ENCODE data around the gene CUEDC2.
A peak's percentile ranks its signal among the peaks of the same experiment; 100 is the strongest.

The CUEDC2 gene

DNA sequence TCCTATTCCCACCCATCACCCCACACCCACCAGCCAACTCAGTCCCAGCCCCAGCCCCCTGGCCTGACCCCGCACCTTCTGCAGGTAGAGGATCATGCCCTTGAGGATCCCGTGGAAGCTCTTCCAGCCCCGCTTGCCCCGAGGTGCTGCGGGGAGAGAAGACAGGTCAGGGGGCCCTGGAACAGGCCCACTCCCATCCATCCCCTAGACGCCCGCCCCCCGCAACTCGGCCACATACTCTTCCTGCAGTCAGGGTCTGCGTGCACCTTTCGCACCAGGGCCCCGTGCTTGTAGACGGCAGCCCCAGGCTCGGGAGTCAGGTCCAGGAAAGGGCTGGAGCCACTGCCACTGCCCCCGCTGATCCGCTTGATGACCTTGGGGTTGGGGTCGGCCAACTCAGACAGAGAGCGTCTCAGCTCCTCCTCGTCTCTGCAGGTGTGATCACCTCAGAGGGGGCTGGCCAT lies 27.2 kb downstream of the CUEDC2 start:
- no peak for DNase-seq (ENCODE audit: low read depth in 2 of 2)
- no peak overlapping the region for H3K4me3 ChIP-seq (replicated peaks in 1 of 2; ENCODE audit: low read depth in 2 of 2, low read length in 2 of 2)
- TF ChIP-seq CTCF (IDR thresholded peaks at IDR 0.05; ENCODE audit: low read depth, low read length): no peak

DNA sequence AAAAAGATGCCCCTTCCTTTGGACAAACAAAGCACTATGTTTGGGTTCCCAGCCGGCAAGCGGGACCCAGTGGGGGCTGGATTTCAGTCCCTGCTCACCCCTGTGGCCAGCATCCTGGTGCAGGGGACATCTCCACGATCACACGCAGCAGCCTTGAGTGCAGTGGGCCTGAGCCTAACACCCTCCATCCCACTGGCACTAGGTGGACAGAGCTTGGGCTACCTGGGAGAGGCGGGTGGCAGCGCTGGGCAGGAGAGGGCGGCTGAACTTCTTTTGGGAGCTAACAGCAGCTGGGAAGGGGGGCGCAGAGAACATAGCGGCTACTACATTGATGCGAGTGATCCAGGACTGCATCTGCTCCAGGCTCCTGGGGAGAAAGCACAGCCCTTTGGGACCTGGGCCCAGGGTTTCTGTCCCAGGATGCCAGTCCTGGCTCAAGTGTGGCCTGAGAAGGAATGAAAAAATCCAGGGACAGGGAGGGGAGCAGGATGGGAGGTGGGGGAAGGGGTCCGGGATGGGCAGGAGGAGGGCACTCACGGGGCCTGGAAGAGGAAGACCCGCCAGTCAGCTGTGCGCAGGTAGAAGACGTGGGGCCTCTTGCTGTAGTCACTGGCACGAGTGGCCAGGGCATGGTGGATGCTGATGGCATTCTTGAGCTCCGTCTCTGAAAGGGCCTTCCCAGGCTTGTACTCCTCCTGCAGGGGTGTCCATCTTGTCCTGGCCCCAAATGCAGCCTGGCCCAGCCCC lies 27.8 kb downstream of the CUEDC2 start:
- DNase-seq (ENCODE audit: low read depth in 2 of 2): no peak
- TF ChIP-seq CTCF (IDR thresholded peaks at IDR 0.05; ENCODE audit: low read depth, low read length): no peak
- H3K4me3 ChIP-seq (replicated peaks in 1 of 2; ENCODE audit: low read depth in 2 of 2, low read length in 2 of 2): no peak overlapping the region

- no peak for DNase-seq (ENCODE audit: low read depth in 2 of 2)
- no peak for TF ChIP-seq CTCF (IDR thresholded peaks at IDR 0.05; ENCODE audit: low read depth, low read length)
- no peak overlapping the region for H3K4me3 ChIP-seq (replicated peaks in 1 of 2; ENCODE audit: low read depth in 2 of 2, low read length in 2 of 2)
Measured at GRCh38 chr10:102403115-102403514, 29.3 kb downstream of the CUEDC2 start.

GRCh38 chr10:102402512-102402896 lies 29.9 kb downstream of the CUEDC2 start:
- TF ChIP-seq CTCF (IDR thresholded peaks at IDR 0.05; ENCODE audit: low read depth, low read length): no peak
- no peak overlapping the region for H3K4me3 ChIP-seq (replicated peaks in 1 of 2; ENCODE audit: low read depth in 2 of 2, low read length in 2 of 2)
- no peak for DNase-seq (ENCODE audit: low read depth in 2 of 2)

DNA sequence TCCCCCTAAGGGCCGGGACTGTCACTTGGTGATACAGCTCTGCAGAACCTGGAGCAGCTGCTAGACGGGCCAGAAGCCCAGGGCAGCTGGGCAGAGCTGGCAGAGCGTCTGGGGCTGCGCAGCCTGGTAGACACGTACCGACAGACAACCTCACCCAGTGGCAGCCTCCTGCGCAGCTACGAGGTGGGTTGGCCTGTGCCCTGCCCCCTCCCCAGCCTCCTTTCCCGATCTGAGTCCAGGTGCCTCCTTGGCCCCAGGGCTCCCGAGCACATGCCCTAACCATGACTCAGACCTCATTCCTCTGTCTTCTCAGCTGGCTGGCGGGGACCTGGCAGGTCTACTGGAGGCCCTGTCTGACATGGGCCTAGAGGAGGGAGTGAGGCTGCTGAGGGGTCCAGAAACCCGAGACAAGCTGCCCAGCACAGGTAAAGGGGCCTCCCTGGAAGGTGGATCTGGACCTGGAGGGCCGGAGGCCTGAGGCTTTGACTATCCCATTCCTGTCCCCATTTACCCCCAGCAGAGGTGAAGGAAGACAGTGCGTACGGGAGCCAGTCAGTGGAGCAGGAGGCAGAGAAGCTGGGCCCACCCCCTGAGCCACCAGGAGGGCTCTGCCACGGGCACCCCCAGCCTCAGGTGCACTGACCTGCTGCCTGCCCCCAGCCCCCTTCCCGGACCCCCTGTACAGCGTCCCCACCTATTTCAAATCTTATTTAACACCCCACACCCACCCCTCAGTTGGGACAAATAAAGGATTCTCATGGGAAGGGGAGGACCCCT lies 30.5 kb downstream of the CUEDC2 start:
- H3K4me3 ChIP-seq (replicated peaks in 1 of 2; ENCODE audit: low read depth in 2 of 2, low read length in 2 of 2): no peak overlapping the region
- DNase-seq (ENCODE audit: low read depth in 2 of 2): peak; percentile 21 to 49
- no peak for TF ChIP-seq CTCF (IDR thresholded peaks at IDR 0.05; ENCODE audit: low read depth, low read length)

- no peak overlapping the region for H3K4me3 ChIP-seq (replicated peaks in 1 of 2; ENCODE audit: low read depth in 2 of 2, low read length in 2 of 2)
- TF ChIP-seq CTCF (IDR thresholded peaks at IDR 0.05; ENCODE audit: low read depth, low read length): no peak
- no peak for DNase-seq (ENCODE audit: low read depth in 2 of 2)
Measured at GRCh38 chr10:102401342-102401654, 31.1 kb downstream of the CUEDC2 start.

Measured in cardiac fibroblast (primary cell).